Mesendoderm (in vitro differentiated cells): ENCODE data around the gene IQCM.

ENCODE experiments used
- DNase-seq: peaks from one replicate; pipeline ENCODE4 v3.0.0; 2013
- H2AK5ac ChIP-seq: 2 replicates; pipeline ENCODE4 v1.6.1; 2013; ENCODE audit warnings: low read length, inconsistent platforms
- H2BK120ac ChIP-seq: 2 replicates; pipeline ENCODE4 v1.6.1; 2013; ENCODE audit warnings: low read depth, mild to moderate bottlenecking, low read length, moderate library complexity, mixed read lengths
- H2BK15ac ChIP-seq: replicated peaks from 2 replicates; pipeline ENCODE4 v1.6.1; 2013; ENCODE audit warnings: low read depth, mild to moderate bottlenecking, moderate library complexity
- H2BK5ac ChIP-seq: 2 replicates; pipeline ENCODE4 v1.6.1; 2013; ENCODE audit warnings: low read length, inconsistent platforms
- H3K18ac ChIP-seq: 2 replicates; pipeline ENCODE4 v1.6.1; 2013; ENCODE audit warnings: mild to moderate bottlenecking, low read length, mixed read lengths
- H3K23ac ChIP-seq: one replicate; pipeline ENCODE4 v1.6.1; 2013; ENCODE audit warnings: low read length
- H3K27ac ChIP-seq: 2 replicates; pipeline ENCODE4 v1.5.1; 2013; ENCODE audit warnings: low read depth, mild to moderate bottlenecking, inconsistent platforms, low read length, moderate library complexity
- H3K27me3 ChIP-seq: 2 replicates; pipeline ENCODE4 v1.6.1; 2013; ENCODE audit warnings: low read length, control low read depth, mild to moderate bottlenecking, inconsistent platforms; ENCODE audit not compliant: insufficient read depth, poor library complexity
- H3K36me3 ChIP-seq: 2 replicates; pipeline ENCODE4 v1.6.1; 2013; ENCODE audit warnings: low read length, inconsistent platforms; ENCODE audit not compliant: control insufficient read depth, insufficient read depth
- H3K4ac ChIP-seq: one replicate; pipeline ENCODE4 v1.6.1; 2013; ENCODE audit warnings: low read depth, mild to moderate bottlenecking, low read length, moderate library complexity
- H3K4me1 ChIP-seq: 2 replicates; pipeline ENCODE4 v1.6.1; 2013; ENCODE audit warnings: low read depth, low read length, inconsistent platforms; ENCODE audit not compliant: control insufficient read depth
- H3K4me2 ChIP-seq: 2 replicates; pipeline ENCODE4 v1.6.1; 2013; ENCODE audit warnings: low read length
- H3K4me3 ChIP-seq: 2 replicates; pipeline ENCODE4 v1.5.1; 2013; ENCODE audit warnings: mild to moderate bottlenecking, low read length
- H3K56ac ChIP-seq: one replicate; pipeline ENCODE4 v1.6.1; 2013; ENCODE audit warnings: low read length
- H3K79me1 ChIP-seq: 2 replicates; pipeline ENCODE4 v1.6.1; 2013; ENCODE audit warnings: low read length, inconsistent platforms
- H3K79me2 ChIP-seq: 2 replicates; pipeline ENCODE4 v1.6.1; 2013; ENCODE audit warnings: mild to moderate bottlenecking, low read length; ENCODE audit not compliant: control insufficient read depth, insufficient read depth
- H3K9ac ChIP-seq: 2 replicates; pipeline ENCODE4 v1.6.1; 2013; ENCODE audit warnings: low read length, inconsistent platforms
- H4K5ac ChIP-seq: one replicate; pipeline ENCODE4 v1.6.1; 2013; ENCODE audit warnings: low read length
- H4K8ac ChIP-seq: one replicate; pipeline ENCODE4 v1.6.1; 2013; ENCODE audit warnings: low read depth, mild to moderate bottlenecking, control low read depth, low read length, moderate library complexity
- WGBS: extraction: QIAGEN DNeasy Blood & Tissue Kit; methylation state at CpG from one replicate; pipeline ENCODE4 v1.1.7; 2013; ENCODE audit warnings: low lambda C conversion rate, missing lambda C conversion rate; ENCODE audit not compliant: insufficient coverage; ENCODE audit errors: extremely low coverage; 5-methylcytosine and 5-hydroxymethylcytosine counted together

Gene IQCM

GRCh38 chr4:149752729-149753128 lies 62.9 kb downstream of the IQCM start:
- H2BK5ac ChIP-seq: no peak overlapping the region
- no peaks in the 10 kb centered on the region for H3K4me1 ChIP-seq
- H4K5ac ChIP-seq: no peak overlapping the region
- no peak overlapping the region for H2AK5ac ChIP-seq
- H3K79me2 ChIP-seq: no peaks in the 10 kb centered on the region
- no peak overlapping the region for H3K4me3 ChIP-seq
- DNase-seq: no peak
- H3K9ac ChIP-seq: no peak overlapping the region
- H2BK120ac ChIP-seq: no peak overlapping the region
- no peak overlapping the region for H3K56ac ChIP-seq
- H3K27ac ChIP-seq: no peak overlapping the region
- H3K36me3 ChIP-seq: no peaks in the 10 kb centered on the region
- no peak overlapping the region for H3K18ac ChIP-seq
- no peaks in the 10 kb centered on the region for H3K79me1 ChIP-seq
- no peak overlapping the region for H3K4me2 ChIP-seq
- no peak overlapping the region for H3K23ac ChIP-seq
- no peak overlapping the region for H3K4ac ChIP-seq
- H3K27me3 ChIP-seq: no peaks in the 10 kb centered on the region
- no peak overlapping the region for H2BK15ac ChIP-seq
- H4K8ac ChIP-seq: no peak overlapping the region
- WGBS: no CpG with 5 or more reads among the region's 2 CpGs

GRCh38 chr4:149751174-149751573 lies 64.5 kb downstream of the IQCM start:
- no peak for DNase-seq
- H4K8ac ChIP-seq: no peak overlapping the region
- no peak overlapping the region for H3K27ac ChIP-seq
- no peak overlapping the region for H2AK5ac ChIP-seq
- no peak overlapping the region for H2BK120ac ChIP-seq
- no peaks in the 10 kb centered on the region for H3K4me1 ChIP-seq
- no peak overlapping the region for H3K56ac ChIP-seq
- WGBS: no CpG with 5 or more reads among the region's 4 CpGs
- no peak overlapping the region for H3K4me3 ChIP-seq
- no peak overlapping the region for H3K9ac ChIP-seq
- H3K4ac ChIP-seq: no peak overlapping the region
- no peak overlapping the region for H4K5ac ChIP-seq
- H2BK5ac ChIP-seq: no peak overlapping the region
- no peak overlapping the region for H2BK15ac ChIP-seq
- no peaks in the 10 kb centered on the region for H3K36me3 ChIP-seq
- H3K18ac ChIP-seq: no peak overlapping the region
- H3K79me2 ChIP-seq: no peaks in the 10 kb centered on the region
- H3K79me1 ChIP-seq: no peaks in the 10 kb centered on the region
- no peak overlapping the region for H3K4me2 ChIP-seq
- no peak overlapping the region for H3K23ac ChIP-seq
- no peaks in the 10 kb centered on the region for H3K27me3 ChIP-seq

GRCh38 chr4:149749784-149750183 lies 65.9 kb downstream of the IQCM start:
- Histone ChIP-seq H4K8ac (no peak overlapping the region), H3K4me1 (no peaks in the 10 kb centered on the region), H3K4ac (no peak overlapping the region), H2BK120ac (no peak overlapping the region), H3K56ac (no peak overlapping the region), H3K27ac (no peak overlapping the region), H3K4me3 (no peak overlapping the region), H3K4me2 (no peak overlapping the region), H3K23ac (no peak overlapping the region), H3K79me2 (no peaks in the 10 kb centered on the region), H2BK15ac (no peak overlapping the region), H4K5ac (no peak overlapping the region), H3K18ac (no peak overlapping the region), H2AK5ac (no peak overlapping the region), H3K9ac (no peak overlapping the region), H3K79me1 (no peaks in the 10 kb centered on the region), H3K36me3 (no peaks in the 10 kb centered on the region), H2BK5ac (no peak overlapping the region), H3K27me3 (no peaks in the 10 kb centered on the region)
- DNase-seq: no peak
- no CpG with 5 or more reads among the region's 1 CpG for WGBS

- Histone ChIP-seq H3K9ac (no peak overlapping the region), H3K56ac (no peak overlapping the region), H3K4ac (no peak overlapping the region), H3K4me1 (no peaks in the 10 kb centered on the region), H3K23ac (no peak overlapping the region), H4K5ac (no peak overlapping the region), H4K8ac (no peak overlapping the region), H2AK5ac (no peak overlapping the region), H2BK120ac (no peak overlapping the region), H3K4me2 (no peak overlapping the region), H2BK15ac (no peak overlapping the region), H3K27me3 (no peaks in the 10 kb centered on the region), H3K36me3 (no peaks in the 10 kb centered on the region), H3K4me3 (no peak overlapping the region), H3K79me2 (no peaks in the 10 kb centered on the region), H3K18ac (no peak overlapping the region), H2BK5ac (no peak overlapping the region), H3K79me1 (no peaks in the 10 kb centered on the region), H3K27ac (no peak overlapping the region)
- WGBS: no CpG with 5 or more reads among the region's 2 CpGs
- DNase-seq: no peak
Measured at GRCh38 chr4:149747646-149748045, 68.0 kb downstream of the IQCM start.

GRCh38 chr4:149746276-149746675 lies 69.4 kb downstream of the IQCM start:
- Histone ChIP-seq H2BK15ac (no peak overlapping the region), H3K4me3 (no peak overlapping the region), H2BK120ac (no peak overlapping the region), H3K18ac (no peak overlapping the region), H2BK5ac (no peak overlapping the region), H2AK5ac (no peak overlapping the region), H3K4me2 (no peak overlapping the region), H4K8ac (no peak overlapping the region), H3K27ac (no peak overlapping the region), H3K4ac (no peak overlapping the region), H3K79me1 (no peaks in the 10 kb centered on the region), H3K79me2 (no peaks in the 10 kb centered on the region), H3K9ac (no peak overlapping the region), H3K23ac (no peak overlapping the region), H3K4me1 (no peaks in the 10 kb centered on the region), H3K56ac (no peak overlapping the region), H4K5ac (no peak overlapping the region), H3K36me3 (no peaks in the 10 kb centered on the region), H3K27me3 (no peaks in the 10 kb centered on the region)
- no CpG with 5 or more reads among the region's 1 CpG for WGBS
- no peak for DNase-seq

GRCh38 chr4:149741186-149741831 lies 74.3 kb downstream of the IQCM start:
- Histone ChIP-seq H4K8ac (no peak overlapping the region), H3K36me3 (no peaks in the 10 kb centered on the region), H4K5ac (no peak overlapping the region), H3K4me1 (no peaks in the 10 kb centered on the region), H3K56ac (no peak overlapping the region), H3K4me3 (no peak overlapping the region), H3K4me2 (no peak overlapping the region), H2BK120ac (no peak overlapping the region), H3K27me3 (no peaks in the 10 kb centered on the region), H3K18ac (no peak overlapping the region), H3K4ac (no peak overlapping the region), H3K79me2 (no peaks in the 10 kb centered on the region), H2AK5ac (no peak overlapping the region), H2BK15ac (no peak overlapping the region), H3K23ac (no peak overlapping the region), H3K27ac (no peak overlapping the region), H2BK5ac (no peak overlapping the region), H3K9ac (no peak overlapping the region), H3K79me1 (no peaks in the 10 kb centered on the region)
- DNase-seq: no peak
- no CpG with 5 or more reads among the region's 1 CpG for WGBS
